ENCODE results near the gene AFG1L.
"Not testable (repeated sequence)": the region's sequence is repeated elsewhere in the genome, so short reads cannot be mapped to it uniquely, and the experiment has no call there.

The AFG1L gene

DNA sequence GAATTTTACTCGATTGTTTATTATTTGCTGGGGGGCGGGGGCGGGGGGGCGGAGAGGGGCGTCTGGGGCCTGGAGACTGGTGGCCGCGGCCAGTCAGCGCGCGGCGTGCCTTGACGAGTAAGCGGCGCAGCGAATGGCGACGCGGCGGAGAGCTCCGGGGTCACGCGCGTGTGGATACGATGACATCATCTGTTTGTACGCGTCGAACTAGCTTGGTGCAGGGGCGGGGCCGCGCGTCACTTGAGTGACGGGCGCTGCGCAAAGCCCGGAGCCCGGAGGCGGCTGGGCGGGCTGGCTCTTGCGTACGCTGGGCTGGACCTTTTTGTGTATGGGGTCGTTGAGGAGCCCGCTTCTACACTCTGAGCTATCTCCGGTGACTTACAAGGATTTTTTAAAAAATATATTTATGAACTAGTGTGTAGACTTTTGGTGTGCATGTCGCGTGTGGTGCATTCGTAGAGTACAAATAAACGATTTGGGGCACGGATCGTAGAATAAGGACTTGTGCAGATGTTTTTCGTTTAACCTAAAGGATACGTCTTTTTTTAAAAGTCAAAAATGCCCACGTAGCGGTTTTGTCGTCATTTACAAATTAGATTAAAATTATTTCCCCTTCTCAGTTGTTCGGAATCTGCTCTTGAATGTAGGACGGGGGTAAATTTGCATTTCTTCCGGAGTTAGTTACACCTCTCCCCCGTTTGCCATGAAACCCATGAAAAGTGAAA, 263.7 kb downstream of the AFG1L start:
- DNase-seq (ENCODE audit: low read depth) = peak; percentile 98

DNA sequence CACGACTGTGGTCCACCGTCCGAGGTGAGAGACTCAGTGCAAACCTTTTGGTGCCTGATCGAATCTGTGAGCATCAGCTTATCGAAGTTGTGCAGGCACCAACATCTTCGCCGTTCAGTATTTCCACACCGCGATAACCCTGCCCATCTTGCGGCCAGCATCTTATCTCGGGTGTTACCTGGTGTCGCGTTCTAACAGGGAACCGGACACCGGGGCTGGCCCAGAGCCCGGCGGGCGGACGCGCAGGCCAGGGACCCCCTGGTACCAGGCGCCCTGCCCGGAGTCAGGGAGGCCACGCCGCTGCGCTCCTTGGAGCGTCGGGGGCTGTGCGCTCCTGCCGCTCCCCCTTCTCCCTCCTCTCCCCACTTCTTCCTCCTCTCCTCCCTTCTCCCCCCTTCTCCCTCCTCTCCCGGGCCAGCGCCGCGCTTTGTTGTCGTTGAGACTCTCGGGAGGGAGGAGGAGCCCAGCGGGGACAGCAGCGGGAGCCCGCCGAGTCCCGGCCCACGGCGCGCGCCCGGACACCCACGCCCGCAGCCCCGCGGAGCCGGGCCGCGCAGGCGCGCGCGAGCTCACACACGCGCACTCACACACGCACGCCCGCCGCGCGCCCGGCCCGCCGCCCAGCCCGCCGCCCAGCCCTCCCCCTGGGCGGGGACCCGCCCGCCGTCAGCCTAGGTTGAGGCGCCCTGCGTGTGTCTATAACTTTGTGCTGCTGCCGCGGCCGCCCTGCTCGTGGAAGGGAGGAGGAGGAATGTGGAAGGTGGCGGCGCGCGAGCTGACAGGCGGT, 264.4 kb downstream of the AFG1L start:
- peak; percentile 90 for DNase-seq (ENCODE audit: low read depth)

DNA sequence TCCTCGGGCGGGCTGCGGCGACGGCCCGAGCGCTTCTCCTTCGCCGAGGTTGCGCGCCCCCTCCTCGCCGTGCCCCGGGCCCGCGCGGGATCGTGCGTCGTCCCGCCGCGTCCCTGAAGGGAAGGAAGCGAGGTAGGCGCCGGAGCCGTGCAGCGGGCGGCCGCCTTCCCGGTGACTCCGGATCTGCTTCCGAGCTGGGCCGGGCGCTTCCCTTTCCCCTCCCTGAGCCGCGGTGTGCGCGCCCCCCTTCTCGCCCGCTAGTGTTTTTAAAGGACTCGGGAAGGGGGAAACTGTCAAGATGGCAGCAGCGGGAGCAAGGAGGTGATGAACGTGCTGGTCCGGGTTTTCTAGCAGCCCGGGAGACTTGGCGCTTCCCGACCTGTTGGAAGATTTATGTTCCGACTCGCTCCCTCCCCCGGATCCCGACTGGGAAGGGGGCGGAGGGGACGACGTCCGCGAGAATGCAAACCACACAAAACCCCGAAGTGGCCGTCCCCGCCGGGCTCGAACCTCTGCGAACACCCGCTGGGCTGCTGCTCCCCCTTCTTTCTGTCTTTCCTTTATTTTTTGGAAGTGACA, 265.1 kb downstream of the AFG1L start:
- no peak for DNase-seq (ENCODE audit: low read depth)

DNA sequence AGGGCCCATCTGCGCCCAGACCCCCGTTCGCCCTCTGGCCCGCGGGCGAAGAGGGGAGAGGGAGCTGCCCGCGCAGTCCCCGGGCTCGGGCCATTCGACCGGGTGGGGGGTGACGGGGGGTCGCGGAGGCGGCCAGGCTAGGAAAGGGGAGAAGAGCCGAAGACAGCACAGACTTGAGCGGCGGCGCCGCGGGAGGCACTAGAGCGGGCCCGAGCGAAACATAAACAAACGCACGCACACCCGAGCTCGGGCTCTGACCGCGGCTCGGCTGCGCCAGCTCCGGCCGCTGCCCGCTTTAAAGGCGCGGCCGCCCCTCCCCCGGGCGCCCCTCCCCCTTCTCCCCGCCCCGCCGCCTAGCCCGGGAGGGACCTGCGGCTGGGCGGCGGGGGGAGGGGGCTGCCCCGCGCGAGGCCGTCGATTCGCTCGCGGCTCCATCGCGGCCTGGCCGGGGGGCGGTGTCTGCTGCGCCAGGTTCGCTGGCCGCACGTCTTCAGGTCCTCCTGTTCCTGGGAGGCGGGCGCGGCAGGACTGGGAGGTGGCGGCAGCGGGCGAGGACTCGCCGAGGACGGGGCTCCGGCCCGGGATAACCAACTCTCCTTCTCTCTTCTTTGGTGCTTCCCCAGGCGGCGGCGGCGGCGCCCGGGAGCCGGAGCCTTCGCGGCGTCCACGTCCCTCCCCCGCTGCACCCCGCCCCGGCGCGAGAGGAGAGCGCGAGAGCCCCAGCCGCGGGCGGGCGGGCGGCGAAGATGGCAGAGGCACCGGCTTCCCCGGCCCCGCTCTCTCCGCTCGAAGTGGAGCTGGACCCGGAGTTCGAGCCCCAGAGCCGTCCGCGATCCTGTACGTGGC, 265.8 kb downstream of the AFG1L start, which contains the start of gene FOXO3:
FOXO3 (plus strand) TSS at position 455 of the 846 bp plus-strand sequence; CDS start at position 747, 292 bp downstream.
- peak; percentile 63 for DNase-seq (ENCODE audit: low read depth)

DNA sequence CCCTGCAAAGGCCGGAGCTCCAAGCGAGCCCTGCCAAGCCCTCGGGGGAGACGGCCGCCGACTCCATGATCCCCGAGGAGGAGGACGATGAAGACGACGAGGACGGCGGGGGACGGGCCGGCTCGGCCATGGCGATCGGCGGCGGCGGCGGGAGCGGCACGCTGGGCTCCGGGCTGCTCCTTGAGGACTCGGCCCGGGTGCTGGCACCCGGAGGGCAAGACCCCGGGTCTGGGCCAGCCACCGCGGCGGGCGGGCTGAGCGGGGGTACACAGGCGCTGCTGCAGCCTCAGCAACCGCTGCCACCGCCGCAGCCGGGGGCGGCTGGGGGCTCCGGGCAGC, 266.4 kb downstream of the AFG1L start:
- DNase-seq (ENCODE audit: low read depth) = not testable (repeated sequence)

DNA sequence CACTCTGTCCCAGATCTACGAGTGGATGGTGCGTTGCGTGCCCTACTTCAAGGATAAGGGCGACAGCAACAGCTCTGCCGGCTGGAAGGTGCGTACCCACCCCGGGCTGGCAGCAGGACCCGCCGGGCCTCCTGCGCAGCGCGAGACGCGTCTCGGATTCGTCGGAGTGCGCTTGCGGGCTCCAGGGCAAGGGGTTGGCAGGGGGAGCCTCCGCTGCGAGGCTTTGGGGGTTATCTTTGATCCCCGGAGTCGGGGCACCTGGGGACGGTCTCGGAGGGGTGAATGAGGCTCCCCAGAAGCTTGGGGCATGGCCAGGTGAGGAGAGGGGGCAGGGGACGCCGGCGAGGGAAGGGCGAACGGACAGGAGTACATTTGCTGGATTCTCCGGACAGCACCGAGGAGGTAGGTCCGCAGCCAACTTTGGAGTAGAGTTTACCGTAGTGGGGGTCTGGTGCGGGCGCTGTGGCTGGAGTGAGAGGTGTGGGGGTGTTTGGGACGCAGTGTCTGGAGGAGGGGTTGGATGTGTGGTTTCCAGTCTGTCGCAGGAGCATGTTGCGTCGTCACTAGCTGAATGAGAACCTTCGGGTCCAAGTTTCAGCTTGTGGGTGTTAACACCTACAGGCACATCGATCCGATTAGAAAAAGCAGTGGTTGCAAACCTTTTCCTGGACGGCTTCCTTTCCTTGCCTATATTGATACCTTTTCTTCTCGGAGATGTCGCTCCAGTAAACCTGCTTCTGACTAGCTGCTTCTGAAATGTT, 267.1 kb downstream of the AFG1L start:
- no peak for DNase-seq (ENCODE audit: low read depth)

DNA sequence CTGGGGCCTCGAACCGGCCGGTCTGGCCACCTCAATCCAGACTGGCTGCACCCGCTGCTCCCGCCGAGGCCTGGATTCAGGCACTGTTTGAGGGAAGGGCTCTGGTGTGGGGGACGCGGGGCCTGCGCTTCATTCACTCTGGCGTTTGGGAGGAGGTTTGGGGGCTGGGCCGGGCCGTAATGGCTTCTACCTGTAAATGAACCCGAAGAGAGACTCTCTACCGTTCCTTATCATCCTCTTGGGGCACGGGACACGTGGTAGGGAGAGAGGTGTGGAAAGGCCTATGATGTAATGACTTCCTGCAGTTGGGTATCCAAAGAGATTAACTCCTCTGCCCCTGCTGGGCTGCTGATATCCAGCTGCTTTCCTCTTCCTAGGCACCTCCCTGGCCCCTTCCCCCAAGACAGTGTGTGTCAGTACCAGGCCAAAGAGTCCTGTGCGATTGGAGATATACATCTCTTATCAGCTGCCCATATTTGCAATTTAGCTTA, 267.7 kb downstream of the AFG1L start:
- peak; percentile 91 for DNase-seq (ENCODE audit: low read depth)

DNA sequence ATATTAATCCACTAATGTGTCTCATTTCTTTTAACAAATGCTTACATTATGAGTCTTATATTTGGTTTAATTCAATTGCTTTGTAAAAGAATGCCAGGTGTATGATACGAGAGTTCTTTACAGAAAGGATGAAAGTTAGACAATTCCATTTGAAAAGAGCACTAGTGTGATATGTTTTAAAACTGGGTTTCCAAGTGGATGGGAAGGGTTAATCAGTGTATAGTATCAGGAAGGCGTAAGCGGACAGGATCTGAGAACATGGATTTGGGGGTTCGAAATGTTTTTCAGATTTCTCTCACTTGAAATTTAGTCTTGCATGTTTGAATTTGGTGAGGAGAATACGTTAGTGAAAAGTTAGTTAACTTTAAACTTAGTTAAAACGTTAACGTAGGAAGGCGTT, 268.4 kb downstream of the AFG1L start:
- no peak for DNase-seq (ENCODE audit: low read depth)

DNA sequence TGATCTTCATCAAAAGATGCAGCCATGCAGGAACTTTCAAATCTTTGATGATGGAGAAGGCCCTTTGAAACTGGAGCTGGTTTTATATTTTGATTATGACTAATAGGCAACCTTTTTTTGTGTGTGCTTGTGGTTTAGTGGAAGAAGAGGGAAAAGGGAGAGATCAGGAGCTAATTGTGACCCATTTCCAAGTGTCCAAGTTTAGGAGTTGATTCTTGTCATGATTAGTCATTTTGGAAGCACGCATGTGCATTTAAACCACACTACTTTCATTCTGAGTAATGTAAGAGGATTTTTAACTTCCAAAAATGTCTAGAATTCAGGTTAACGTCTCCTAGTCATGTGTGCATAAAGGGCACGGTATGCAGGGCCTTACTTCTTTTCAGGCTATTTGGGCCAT, 269.3 kb downstream of the AFG1L start:
- no peak for DNase-seq (ENCODE audit: low read depth)

DNA sequence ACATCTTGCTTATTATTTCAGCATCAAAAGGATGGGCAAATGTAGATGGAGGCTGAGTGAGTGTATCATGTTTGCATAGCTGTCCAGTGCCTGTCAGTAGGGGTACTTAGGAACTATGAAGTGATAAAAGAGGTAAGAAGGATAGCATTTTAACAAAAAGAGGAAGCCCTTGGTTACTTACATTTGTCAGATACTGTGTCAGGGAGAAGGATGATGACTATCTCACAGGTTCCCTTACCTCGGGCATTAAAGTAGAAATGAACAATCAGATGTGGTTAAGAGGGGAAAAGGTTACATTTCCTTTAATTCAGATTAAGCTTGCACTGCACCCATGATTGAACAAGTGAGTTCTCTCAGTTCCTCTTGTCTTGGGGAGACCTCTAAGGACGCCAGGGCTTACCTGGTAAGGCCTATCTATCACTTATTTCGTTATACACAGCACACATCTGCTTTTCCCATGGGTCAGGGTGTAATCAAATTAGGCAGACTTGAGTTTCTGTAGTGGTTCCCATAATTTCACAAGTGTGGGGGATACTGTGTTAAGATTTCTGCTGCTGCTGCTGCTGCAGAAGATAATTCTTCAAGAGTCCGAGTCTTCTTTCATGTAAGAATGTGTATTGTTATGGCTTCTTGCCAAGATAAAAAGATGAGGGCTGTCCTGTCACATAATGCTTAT, 270.4 kb downstream of the AFG1L start:
- DNase-seq (ENCODE audit: low read depth) = no peak

DNA sequence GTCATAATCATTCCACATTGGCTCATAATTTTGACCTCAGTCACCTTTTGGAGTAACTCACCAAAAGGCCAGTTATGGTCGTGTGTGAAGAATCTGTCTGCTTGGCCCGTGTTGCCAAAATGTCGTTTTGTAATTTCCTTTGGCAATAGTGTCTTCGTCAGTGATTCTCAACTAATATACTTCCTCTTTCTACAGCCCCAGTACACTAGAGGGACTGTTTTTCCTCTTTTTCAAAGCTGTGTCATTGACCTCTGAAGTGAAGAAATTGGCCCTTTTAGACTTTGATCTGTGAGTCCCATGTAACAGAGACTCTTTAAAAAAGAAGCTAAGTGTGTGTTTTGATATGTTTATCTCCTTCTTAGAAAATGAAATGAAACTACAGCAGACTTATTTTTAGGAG, 271.0 kb downstream of the AFG1L start:
- DNase-seq (ENCODE audit: low read depth) = no peak

DNA sequence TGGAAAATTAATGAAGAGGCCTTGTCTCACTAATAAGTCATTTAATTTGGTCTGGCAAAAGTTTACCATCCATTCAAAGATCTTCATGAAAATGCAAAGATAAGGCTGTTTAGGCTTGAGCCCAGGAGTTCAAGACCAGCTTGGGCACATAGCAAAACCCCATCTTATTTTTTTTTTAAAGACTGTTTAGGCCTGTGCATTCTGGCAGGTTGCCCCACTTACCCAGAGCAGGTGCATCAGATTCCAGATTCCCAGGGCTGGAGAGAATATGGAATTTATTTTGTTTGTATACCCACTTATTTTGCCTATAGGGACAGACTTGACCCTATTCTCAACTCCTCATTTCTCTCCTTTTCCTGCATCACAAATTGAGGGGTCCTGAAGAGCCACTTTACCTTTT, 271.6 kb downstream of the AFG1L start:
- no peak for DNase-seq (ENCODE audit: low read depth)

DNA sequence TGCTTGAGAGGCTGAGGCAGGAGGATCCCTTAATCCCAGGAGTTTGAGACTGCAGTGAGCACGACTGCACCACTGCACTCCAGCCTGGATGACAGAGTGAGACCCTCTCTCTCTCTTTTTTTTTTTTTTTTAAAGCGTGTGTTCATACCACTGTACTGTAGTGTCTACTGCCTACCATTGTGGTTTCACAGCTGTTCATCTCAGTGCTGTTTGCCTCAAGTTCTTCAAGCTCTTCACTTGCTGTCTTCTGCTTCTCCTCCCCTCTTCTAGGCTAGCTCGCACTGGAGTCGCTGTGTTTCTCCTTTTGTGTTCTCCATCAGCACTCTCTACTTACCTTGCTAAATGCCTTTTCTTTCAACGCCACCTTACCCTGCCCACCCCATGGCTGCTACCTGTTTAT, 273.2 kb downstream of the AFG1L start:
- no peak for DNase-seq (ENCODE audit: low read depth)

DNA sequence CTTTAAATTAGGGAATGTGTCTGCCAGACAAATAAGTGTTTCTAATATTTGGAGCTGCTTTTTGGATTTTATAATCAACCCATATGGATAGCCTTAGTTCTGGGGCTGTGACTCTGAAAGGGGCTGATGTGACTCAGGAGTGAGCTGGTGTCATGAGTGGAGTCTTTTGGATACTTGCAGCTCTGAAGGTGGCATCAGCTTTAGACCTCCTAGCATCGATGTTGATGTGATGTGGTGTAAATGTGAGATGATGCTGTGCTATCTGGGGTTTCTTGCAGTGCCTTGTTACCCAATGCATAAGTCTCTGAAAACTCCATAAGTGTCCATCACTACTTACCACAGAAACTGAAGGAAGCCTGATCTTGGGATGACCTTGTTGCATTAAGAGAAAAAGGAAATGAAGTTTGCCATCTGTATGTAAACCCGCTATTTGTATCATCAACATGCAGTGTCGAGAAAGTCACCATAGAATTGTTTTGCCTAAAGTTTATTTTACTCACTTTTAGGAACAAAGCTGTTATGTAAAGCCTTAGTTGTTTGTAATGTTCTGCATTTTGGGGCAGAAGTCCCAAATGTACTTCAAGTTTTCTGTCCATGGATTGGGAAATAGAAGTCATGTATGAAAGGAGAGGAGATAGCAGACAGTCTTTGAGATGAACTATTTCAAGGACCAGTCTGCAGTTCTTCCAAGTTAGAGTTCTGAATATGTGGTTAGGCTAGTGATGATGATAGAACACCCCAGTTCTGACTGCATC, 273.9 kb downstream of the AFG1L start:
- DNase-seq (ENCODE audit: low read depth) = no peak

DNA sequence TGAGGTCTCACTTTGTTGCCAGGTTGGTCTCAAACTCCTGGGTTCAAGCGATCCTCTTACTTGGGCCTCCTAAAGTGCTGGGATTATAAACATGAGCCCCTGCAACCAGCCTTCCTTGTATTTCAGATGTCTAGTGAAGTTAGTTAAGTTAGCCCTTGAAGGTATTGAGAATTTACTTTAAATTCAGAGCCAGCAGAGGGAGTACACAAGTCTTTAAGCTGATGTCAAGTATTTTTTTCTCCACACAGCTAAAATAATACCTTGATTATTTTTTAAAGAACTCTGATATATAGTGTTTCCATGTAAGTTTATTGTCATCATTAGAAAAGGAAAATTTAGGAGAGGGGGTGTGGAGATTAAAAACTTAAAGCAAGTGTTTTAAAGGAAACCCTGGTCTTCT, 275.7 kb downstream of the AFG1L start:
- no peak for DNase-seq (ENCODE audit: low read depth)

DNA sequence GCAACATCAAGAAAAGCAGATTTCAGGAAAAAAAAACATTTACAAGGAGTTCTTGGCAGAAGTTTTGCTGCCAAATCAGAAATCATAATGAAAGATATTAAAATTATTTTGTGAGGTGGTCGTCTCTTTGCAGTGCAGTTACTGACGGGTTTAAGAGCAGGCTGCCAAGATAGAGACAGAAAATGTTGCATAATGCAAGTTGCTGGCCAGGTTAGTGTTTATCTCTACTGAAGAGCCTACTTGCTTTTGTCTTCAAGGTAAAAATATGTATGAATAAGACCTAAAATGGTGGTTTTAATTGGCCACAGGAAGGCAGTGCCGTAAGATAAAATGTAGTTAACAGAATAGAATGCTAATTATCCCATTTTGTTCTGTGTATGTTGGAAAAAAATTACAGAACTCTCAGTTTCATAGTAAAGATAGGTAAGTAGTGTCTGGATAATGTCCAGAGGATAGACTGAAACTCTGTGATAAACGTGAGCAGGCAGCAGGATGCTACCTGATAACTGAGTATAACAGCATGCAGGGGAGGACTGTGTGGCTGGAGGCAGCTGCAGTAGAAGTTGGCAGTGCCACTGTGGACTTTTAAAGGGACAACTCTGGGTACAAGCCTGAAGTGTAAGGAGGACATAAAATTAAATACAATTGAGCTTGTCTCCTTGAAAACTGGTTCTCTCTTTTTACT, 279.7 kb downstream of the AFG1L start:
- DNase-seq (ENCODE audit: low read depth) = no peak
